HTR-8/SVneo (cell line): ENCODE measurements around the gene TTLL1.
A peak's percentile ranks its signal among the peaks of the same experiment; 100 is the strongest.
"Not testable (repeated sequence)": the region's sequence is repeated elsewhere in the genome, so short reads cannot be mapped to it uniquely, and the experiment has no call there.

Experiments
- DNase-seq: peaks from one replicate; pipeline ENCODE4 v3.0.0; 2011; ENCODE audit warnings: low spot score, mixed read lengths; ENCODE audit not compliant: insufficient read length
- FAIRE-seq: peaks from 2 replicates; lab custom pipeline; 2011; peaks lifted over from hg19 to GRCh38; lab: Jason Lieb, UNC

TTLL1 gene

GRCh38 chr22:43079742-43080141, 9.4 kb downstream of the TTLL1 start:
- FAIRE-seq (no peak), DNase-seq (no peak)

- FAIRE-seq (no peak), DNase-seq (no peak)
Measured at GRCh38 chr22:43078522-43078921, 10.7 kb downstream of the TTLL1 start.

DNA sequence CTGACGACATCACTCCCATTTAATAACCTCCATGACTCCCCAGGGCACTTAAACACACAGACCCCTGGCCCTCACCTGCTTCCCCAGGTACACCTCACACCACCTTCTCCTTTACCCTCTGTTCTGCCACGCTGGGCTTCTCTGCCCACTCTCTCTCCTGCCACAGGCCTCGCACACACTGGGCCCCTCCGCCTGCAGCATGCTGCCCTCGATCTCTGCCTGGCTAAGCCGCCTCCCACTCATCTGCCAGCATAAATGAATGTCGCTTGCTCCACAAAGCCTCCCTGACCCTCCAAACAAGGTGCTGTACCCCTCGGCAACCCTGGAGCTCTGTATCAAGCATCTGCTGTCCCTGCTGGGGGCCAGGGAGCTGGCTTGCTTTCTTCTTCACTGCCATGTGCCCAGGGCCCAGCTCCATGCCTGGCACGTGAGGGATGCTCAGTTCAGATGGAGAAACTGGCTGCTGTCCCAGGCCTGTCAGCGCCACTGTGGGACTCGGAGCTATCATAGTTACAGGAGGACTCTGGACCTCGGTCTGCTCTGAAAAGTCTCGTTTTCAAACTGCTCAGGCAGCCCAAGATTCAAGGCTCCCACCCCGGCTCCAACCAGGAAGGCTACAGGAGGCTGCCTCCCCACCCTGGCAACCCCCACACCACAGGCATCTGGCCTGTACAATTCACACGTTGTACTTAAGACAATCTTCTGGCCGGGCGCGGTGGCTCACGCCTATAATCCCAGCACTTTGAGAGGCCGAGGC, 11.9 kb downstream of the TTLL1 start:
- DNase-seq, result no peak
- FAIRE-seq, result no peak

DNA sequence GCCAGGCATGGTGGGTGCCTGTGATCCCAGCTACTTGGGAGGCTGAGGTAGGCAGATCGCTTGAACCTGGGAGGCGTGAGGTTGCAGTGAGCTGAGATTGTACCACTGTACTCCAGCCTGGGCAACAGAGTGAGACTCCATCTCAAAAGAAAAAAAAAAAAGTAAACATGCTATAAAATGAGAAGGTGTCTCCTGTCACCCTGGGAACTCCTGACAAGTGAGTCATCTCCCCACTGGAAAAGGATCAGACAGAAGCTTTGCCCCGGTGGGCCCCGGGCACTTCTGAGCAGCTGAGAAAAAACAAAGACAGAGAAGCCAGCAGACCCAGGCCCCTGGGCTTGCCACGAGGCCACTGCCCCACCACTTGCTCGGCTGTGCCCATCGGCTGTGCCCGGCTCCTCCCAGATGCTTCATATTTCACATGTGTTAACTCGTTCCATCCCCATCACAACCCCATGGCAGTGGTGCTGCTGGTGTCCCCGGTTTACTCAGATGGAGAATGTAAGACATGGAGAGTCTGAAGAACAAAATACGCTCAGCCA, 22.3 kb downstream of the TTLL1 start:
- FAIRE-seq, result peak; percentile 28

GRCh38 chr22:43066134-43066533, 23.1 kb downstream of the TTLL1 start:
- DNase-seq, result no peak
- no peak for FAIRE-seq

More for the DNA sequence above, 22.3 kb downstream of the TTLL1 start:
- DNase-seq, result peak; percentile 72

DNA sequence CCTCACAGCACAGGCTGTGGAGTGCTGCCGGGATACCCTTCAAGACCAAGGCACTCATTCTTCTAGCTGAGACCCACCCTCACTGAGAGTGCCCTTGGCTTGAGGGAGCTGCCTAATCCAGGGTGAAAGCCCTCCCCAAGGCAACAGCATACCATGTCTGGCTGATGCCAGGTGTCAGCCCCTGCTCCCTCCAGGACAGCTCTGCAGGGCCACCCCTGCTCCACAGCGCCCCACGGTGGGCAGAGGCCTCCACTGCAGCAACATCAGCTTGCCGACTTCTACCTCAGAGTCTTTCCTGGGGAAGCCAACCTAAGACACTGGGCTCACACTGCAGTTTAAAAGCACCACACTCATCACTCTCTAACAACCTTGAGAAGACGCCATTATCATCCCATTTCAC, 29.0 kb downstream of the TTLL1 start:
- DNase-seq, result peak; percentile 27
- FAIRE-seq, result no peak

DNA sequence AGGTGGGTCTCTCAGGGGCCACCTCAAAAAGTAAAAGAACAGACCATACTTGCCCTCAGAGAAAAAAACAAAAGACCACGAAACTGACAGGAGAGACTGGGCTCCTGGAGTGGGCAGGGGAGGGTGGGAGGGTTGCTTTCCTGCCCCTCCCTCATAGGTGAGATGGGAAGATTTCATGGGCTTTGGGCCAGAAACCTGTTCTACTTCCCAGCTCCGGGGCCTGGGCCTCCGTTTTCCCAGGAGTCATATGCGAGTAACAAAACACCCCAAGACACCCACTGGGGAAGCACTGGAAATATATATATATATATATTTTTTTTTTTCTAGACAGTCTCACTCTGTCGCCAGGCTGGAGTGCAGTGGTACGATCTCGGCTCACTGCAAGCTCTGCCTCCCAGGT, 31.6 kb downstream of the TTLL1 start:
- DNase-seq (no peak), FAIRE-seq (no peak)

DNA sequence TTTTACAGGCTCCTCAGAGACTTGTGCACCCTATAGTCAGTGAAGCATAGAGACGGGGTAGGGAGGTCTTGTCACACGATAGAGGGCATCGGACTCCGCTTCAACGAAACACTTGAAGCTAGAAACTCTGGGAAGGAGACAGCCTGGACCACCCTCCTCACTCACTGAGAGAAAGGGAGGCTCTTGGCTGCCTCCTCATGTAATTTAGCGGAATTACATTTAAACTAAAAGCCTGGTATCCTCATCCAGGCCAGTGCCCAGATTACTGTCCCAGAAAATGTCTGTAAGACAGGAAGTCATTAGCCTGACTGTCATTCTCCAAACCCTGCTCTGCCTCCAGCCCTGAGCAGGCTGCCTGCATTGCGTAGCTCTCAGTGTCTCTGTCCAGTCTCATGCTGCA, 36.0 kb downstream of the TTLL1 start:
- DNase-seq (no peak), FAIRE-seq (no peak)

DNA sequence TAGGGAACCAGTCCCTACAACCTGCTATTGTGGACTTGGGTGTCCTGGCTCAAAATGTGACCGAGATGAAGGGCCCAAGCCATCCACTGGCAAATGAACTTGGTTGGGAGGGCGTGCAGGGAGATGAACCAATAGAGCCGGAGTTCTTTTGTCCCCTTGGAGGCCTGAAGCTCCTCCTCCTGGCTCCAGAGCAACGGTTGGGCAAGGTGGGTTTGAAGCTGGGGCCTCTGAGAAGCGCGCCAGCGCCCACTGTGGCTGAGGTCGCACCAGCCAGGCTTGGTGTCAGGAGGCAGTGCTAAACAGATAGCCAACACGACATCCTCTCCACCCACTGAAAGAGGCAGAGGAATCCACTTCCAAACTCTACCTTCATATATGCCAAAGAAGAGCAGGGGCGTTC, 38.2 kb downstream of the TTLL1 start:
- DNase-seq, result no peak
- no peak for FAIRE-seq

DNA sequence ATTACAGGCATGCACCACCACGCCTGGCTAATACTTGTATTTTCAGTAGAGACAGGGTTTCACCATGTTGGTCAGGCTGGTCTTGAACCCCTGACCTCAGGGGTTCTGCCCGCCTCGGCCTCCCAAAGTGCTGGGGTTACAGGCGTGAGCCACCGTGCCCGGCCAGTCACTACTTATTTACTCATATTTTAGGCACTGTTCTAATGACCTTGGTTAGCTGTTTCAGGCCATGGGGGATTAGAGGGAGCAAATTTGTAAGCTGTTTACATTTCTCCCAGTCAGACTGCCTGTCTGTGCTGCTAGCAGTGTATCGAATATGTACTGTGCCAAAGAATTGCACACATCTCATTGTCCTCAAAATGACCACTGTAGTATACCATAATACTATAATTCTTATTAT, 41.6 kb downstream of the TTLL1 start:
- no peak for FAIRE-seq
- no peak for DNase-seq

- DNase-seq (no peak), FAIRE-seq (no peak)
Measured at GRCh38 chr22:43044290-43044712, 44.9 kb downstream of the TTLL1 start.

GRCh38 chr22:43042101-43042780, 47.0 kb downstream of the TTLL1 start:
- DNase-seq, result no peak
- no peak for FAIRE-seq

DNA sequence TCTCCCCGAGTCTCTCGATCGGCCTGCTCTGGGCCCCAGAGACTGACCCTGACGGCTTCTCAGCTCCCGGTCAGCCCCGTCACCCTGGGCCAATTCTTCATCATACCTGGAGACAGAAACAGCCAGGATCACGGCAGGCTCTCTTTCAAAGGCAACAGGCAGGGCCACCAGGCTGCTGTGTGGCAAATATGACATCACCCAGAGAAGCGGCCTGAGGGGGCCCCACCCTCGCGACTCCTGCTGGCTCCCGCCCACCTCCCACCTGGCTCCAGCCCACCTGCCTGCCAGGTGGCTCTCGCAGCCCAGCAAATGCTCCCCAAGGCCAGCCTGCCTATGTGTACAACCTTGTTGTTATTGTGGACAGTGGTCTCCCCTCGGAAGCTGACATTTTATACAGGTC, 49.4 kb downstream of the TTLL1 start:
- no peak for FAIRE-seq
- DNase-seq, result no peak

DNA sequence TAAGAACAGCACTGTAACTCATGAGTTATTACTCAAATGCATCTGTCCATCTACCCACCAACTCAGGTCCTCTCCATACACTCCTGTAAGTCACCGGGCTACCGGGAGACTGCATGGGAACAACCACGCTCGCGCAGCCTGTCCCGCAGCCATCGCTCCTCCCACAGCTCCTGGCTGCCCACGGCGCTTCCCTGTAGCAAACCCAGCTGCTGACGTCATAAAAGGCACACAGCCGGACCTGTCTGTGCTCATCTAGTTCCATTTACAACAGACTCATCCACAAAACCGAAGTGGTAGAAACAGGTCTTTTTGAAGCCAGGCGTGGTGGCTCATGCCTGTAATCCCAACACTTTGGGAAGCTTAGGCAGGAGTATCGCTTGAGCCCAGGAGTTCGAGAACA, 50.9 kb downstream of the TTLL1 start:
- FAIRE-seq, result no peak

DNA sequence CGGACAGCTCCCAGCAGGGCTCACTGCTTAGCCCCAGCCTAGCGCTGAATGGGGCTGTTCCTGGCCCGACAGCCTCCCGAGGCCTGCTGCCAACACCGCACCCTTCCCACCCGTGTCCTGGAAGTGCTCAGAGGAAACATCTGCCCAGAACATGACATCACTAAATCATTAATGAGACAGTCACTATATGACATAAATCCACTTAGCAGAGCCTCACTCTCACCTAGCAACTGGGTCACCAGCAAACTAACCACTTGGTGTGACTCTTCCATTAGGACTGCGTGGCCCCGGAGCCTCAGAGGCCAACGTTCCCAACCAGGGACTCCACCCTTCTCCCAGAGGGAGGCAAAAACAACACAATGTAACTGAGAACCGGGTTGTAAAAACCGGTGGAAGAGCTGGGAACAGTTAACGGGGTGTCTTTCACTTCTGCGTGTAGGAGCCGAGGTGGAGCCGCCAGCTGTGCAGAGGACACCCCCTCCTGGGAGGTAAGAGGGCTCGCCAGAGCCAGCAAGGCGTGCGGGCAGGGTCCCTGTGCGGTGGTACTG, 52.8 kb downstream of the TTLL1 start:
- no peak for FAIRE-seq
- no peak for DNase-seq

More for the DNA sequence above, 50.9 kb downstream of the TTLL1 start:
- no peak for DNase-seq

GRCh38 chr22:43035250-43035649, 53.9 kb downstream of the TTLL1 start:
- FAIRE-seq, result no peak

GRCh38 chr22:43031617-43032016, 57.6 kb downstream of the TTLL1 start:
- DNase-seq, result no peak
- FAIRE-seq, result no peak

More at GRCh38 chr22:43035250-43035649, 53.9 kb downstream of the TTLL1 start:
- DNase-seq, result no peak

GRCh38 chr22:43018615-43019014, 70.6 kb downstream of the TTLL1 start:
- no peak for DNase-seq
- FAIRE-seq, result no peak

DNA sequence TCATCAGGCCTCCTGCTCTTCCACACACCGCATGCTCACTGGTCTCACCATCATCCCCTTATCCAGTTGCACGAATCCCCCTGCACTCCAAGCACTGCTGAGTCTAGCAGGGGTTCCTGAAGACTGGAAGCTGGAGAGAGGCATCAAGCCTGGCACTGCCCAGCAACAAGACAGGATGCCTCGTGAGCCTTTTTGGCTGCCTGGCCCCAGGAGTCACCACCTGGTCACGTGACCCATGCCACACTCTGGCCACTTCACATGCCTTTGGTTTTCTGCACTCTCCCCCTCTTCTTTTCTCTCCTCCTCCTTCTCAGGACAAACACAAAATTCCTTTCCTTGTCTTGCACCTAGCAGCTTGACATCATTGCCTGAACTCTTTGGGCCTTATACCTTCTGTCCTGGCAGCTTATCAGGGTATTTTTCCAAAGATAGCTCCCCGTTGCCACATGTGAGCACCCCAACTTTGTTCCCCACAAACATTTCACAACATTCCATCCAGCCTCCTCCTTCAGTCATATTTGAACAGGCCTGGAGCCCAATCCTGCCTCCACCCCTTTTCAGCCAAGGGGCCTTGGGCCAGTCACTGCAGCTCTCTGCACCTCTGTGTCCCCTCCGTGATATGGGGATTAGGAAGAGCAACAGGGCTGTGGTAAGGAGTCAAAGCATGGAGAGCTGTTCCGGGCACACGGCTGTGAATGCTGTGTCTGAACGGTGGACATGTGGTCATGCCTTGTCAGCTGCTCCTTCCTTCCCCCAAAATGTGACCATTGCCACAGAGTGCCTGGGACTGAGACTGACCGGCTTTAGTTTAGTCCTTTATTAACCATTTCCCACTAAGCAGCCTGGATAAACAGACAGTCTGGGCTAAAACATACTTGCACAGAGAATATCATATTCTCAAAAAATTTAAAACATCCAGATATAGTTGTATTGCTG, 71.4 kb downstream of the TTLL1 start:
- FAIRE-seq, result no peak

GRCh38 chr22:43016150-43016549, 73.0 kb downstream of the TTLL1 start:
- FAIRE-seq, result not testable (repeated sequence)

More for the DNA sequence above, 71.4 kb downstream of the TTLL1 start:
- no peak for DNase-seq

More at GRCh38 chr22:43016150-43016549, 73.0 kb downstream of the TTLL1 start:
- DNase-seq, result not testable (repeated sequence)
